Measurements from ENCODE around the gene CCDC102A.

GRCh38 chr16:57469917-57470470 is 66.4 kb downstream of the CCDC102A start:
- no peak for TF ChIP-seq CTCF (IDR thresholded peaks at IDR 0.05)
- TF ChIP-seq POLR2A (IDR thresholded peaks at IDR 0.05): no peak
